NCI-H1436 treated with DMSO at 0.1 percent for 48 hours (cell line): ENCODE results near the gene ALPI.
"Not testable (repeated sequence)": the region's sequence is repeated elsewhere in the genome, so short reads cannot be mapped to it uniquely, and the experiment has no call there.

Experiments
- DNase-seq: peaks from one replicate; lab custom pipeline; 2025; lab: John Stamatoyannopoulos, UW

Gene ALPI

GRCh38 chr2:232421189-232421785 lies 34.7 kb upstream of the ALPI start:
- DNase-seq: no peak

GRCh38 chr2:232422051-232422450 lies 33.9 kb upstream of the ALPI start:
- DNase-seq: no peak

- DNase-seq: not testable (repeated sequence)
Observed at GRCh38 chr2:232422996-232423395, 33.0 kb upstream of the ALPI start.

GRCh38 chr2:232423407-232423806 lies 32.5 kb upstream of the ALPI start:
- not testable (repeated sequence) for DNase-seq

GRCh38 chr2:232431705-232432590 lies 24.0 kb upstream of the ALPI start:
- DNase-seq: no peak

- DNase-seq: no peak
Observed at GRCh38 chr2:232432598-232433184, 23.3 kb upstream of the ALPI start.

GRCh38 chr2:232433622-232434021 lies 22.3 kb upstream of the ALPI start:
- not testable (repeated sequence) for DNase-seq

- no peak for DNase-seq
Observed at GRCh38 chr2:232434091-232434490, 21.9 kb upstream of the ALPI start.

GRCh38 chr2:232434563-232435374 lies 21.2 kb upstream of the ALPI start:
- DNase-seq: no peak

- no peak for DNase-seq
Observed at GRCh38 chr2:232435375-232435648, 20.6 kb upstream of the ALPI start.

GRCh38 chr2:232435805-232436204 lies 20.1 kb upstream of the ALPI start:
- DNase-seq: no peak

- DNase-seq: no peak
Observed at GRCh38 chr2:232436381-232437194, 19.4 kb upstream of the ALPI start.

- DNase-seq: no peak
Observed at GRCh38 chr2:232437195-232437571, 18.8 kb upstream of the ALPI start.

- DNase-seq: no peak
Observed at GRCh38 chr2:232438091-232438490, 17.9 kb upstream of the ALPI start.

- DNase-seq: no peak
Observed at GRCh38 chr2:232438951-232439757, 16.8 kb upstream of the ALPI start.

GRCh38 chr2:232439758-232440135 lies 16.2 kb upstream of the ALPI start:
- no peak for DNase-seq

GRCh38 chr2:232440220-232441018 lies 15.5 kb upstream of the ALPI start:
- DNase-seq: not testable (repeated sequence)

GRCh38 chr2:232441147-232441651 lies 14.8 kb upstream of the ALPI start:
- DNase-seq: no peak

- not testable (repeated sequence) for DNase-seq
Observed at GRCh38 chr2:232441922-232442321, 14.0 kb upstream of the ALPI start.

GRCh38 chr2:232442431-232442830 lies 13.5 kb upstream of the ALPI start:
- not testable (repeated sequence) for DNase-seq
